H1 (cell line): ENCODE results near the gene KCNE3. TPM values are rescaled to one million over a fixed set of nuclear protein-coding genes. Genes with fewer than 3 reads are reported as not detected.

Experiments
- CTCF ChIA-PET: fragments of 300-600 bp; sonication (Branson Sonifier 250); formaldehyde crosslinking; loops from one replicate; lab custom pipeline; 2021; ENCODE audit not compliant: partially characterized antibody; lab: Charles Lee
- POLR2A ChIA-PET: fragments of 300-600 bp; sonication (Branson Sonifier 250); formaldehyde crosslinking; loops from one replicate; lab custom pipeline; 2021; ENCODE audit warnings: inconsistent platforms; ENCODE audit not compliant: partially characterized antibody; lab: Charles Lee
- DNase-seq, 2 experiments: peaks; one replicate each; pipeline versions ENCODE4 v3.0.0 to v3.0.0-alpha.2; 2010 to 2022; ENCODE audit warnings: low spot score in 2 of 2, low read depth in 1 of 2, mixed read lengths in 1 of 2
- FAIRE-seq: peaks from 2 replicates; lab custom pipeline; 2011; peaks lifted over from hg19 to GRCh38; lab: Jason Lieb, UNC
- H2AFZ ChIP-seq: 2 replicates; pipeline ENCODE4 v1.8.1; 2012; ENCODE audit warnings: low read length, inconsistent platforms
- H2AK5ac ChIP-seq: 2 replicates; pipeline ENCODE4 v1.6.1; 2013; ENCODE audit warnings: low read depth, low read length
- H2BK120ac ChIP-seq: replicated peaks from 2 replicates; pipeline ENCODE3; 2013; ENCODE audit warnings: low read depth, low read length, inconsistent platforms
- H2BK12ac ChIP-seq: 2 replicates; pipeline ENCODE4 v1.6.1; 2013; ENCODE audit warnings: low read depth, low read length
- H2BK15ac ChIP-seq: 2 replicates; pipeline ENCODE4 v1.6.1; 2013; ENCODE audit warnings: low read length
- H2BK20ac ChIP-seq: 2 replicates; pipeline ENCODE4 v1.6.1; 2013; ENCODE audit warnings: low read length
- H2BK5ac ChIP-seq: 2 replicates; pipeline ENCODE4 v1.6.1; 2013; ENCODE audit warnings: low read depth, low read length
- H3K14ac ChIP-seq: 2 replicates; pipeline ENCODE4 v1.6.1; 2013; ENCODE audit warnings: inconsistent platforms; ENCODE audit not compliant: insufficient read length
- H3K18ac ChIP-seq: 2 replicates; pipeline ENCODE4 v1.6.1; 2013; ENCODE audit warnings: low read length; ENCODE audit errors: extremely low read depth
- H3K23ac ChIP-seq: 2 replicates; pipeline ENCODE4 v1.6.1; 2013; ENCODE audit warnings: inconsistent platforms; ENCODE audit not compliant: insufficient read length
- H3K23me2 ChIP-seq: 2 replicates; pipeline ENCODE4 v1.6.1; 2013; ENCODE audit warnings: low read depth, low read length
- H3K27ac ChIP-seq: 2 replicates; pipeline ENCODE4 v1.6.1; 2011; ENCODE audit warnings: low read depth, low read length, inconsistent platforms
- H3K27me3 ChIP-seq, 4 experiments: replicated peaks in 1 of 4; 1 replicate in 1 of 4; 2 replicates in 3 of 4; pipeline versions ENCODE4 v1.6.1 to v1.8.1; 2011 to 2013; ENCODE audit warnings: low read length in 3 of 4, mild to moderate bottlenecking in 3 of 4, inconsistent platforms in 2 of 4, mixed read lengths in 2 of 4, moderate library complexity in 1 of 4; ENCODE audit not compliant: control insufficient read depth in 3 of 4, insufficient read depth in 3 of 4; ENCODE audit errors: extremely low read depth in 1 of 4
- H3K36me3 ChIP-seq, 4 experiments: 2 replicates each; pipeline versions ENCODE4 v1.6.1 to v1.8.1; 2011 to 2013; ENCODE audit warnings: mild to moderate bottlenecking in 4 of 4, low read length in 3 of 4, moderate library complexity in 2 of 4, control low read depth in 1 of 4, inconsistent platforms in 1 of 4; ENCODE audit not compliant: insufficient read depth in 4 of 4, control insufficient read depth in 2 of 4
- H3K4ac ChIP-seq: replicated peaks from 2 replicates; pipeline ENCODE3; 2013; ENCODE audit warnings: low read length, low read depth, mixed read lengths, inconsistent platforms; ENCODE audit not compliant: insufficient read length
- H3K4me1 ChIP-seq, 4 experiments: replicated peaks in 1 of 4; 1 replicate in 1 of 4; 2 replicates in 3 of 4; pipeline versions ENCODE4 v1.6.1 to v1.8.1; 2011 to 2013; ENCODE audit warnings: low read length in 3 of 4, inconsistent platforms in 2 of 4, mixed read lengths in 1 of 4; ENCODE audit not compliant: insufficient read depth in 4 of 4, control insufficient read depth in 3 of 4
- H3K4me2 ChIP-seq, 2 experiments: 2 replicates each; pipeline versions ENCODE4 v1.6.1 to v1.8.1; 2011 to 2013; ENCODE audit warnings: low read depth in 2 of 2, low read length in 2 of 2, control low read depth in 1 of 2, inconsistent platforms in 1 of 2, mild to moderate bottlenecking in 1 of 2; ENCODE audit not compliant: insufficient read depth in 1 of 2
- H3K4me3 ChIP-seq, 4 experiments: fragments of 200-600, 300-600 bp in 1 of 4; sonication (generic), shearing (Covaris generic), sonication (Bioruptor Twin) in 1 of 4; 2 replicates each; pipeline versions ENCODE4 v1.5.1 to v1.8.1; 2011 to 2016; ENCODE audit warnings: low read length in 4 of 4, low read depth in 3 of 4, control low read depth in 2 of 4, inconsistent platforms in 2 of 4, mild to moderate bottlenecking in 2 of 4, mixed read lengths in 1 of 4, moderate library complexity in 1 of 4; ENCODE audit not compliant: insufficient read depth in 2 of 4; ENCODE audit errors: extremely low read depth in 1 of 4
- H3K56ac ChIP-seq: replicated peaks from 2 replicates; pipeline ENCODE3; 2013; ENCODE audit warnings: low read depth, mild to moderate bottlenecking, mixed read lengths, low read length, inconsistent platforms; ENCODE audit not compliant: insufficient read length
- H3K79me1 ChIP-seq: 2 replicates; pipeline ENCODE4 v1.6.1; 2013; ENCODE audit warnings: low read depth, low read length, control low read depth
- H3K79me2 ChIP-seq, 2 experiments: 2 replicates each; pipeline versions ENCODE4 v1.6.1 to v1.8.1; 2012 to 2013; ENCODE audit warnings: low read length in 2 of 2, mild to moderate bottlenecking in 2 of 2, inconsistent platforms in 1 of 2; ENCODE audit not compliant: insufficient read depth in 2 of 2, control insufficient read depth in 1 of 2
- H3K9ac ChIP-seq, 4 experiments: replicated peaks in 1 of 4; 1 replicate in 1 of 4; 2 replicates in 3 of 4; pipeline versions ENCODE4 v1.6.1 to v1.8.1; 2011 to 2013; ENCODE audit warnings: low read depth in 3 of 4, low read length in 3 of 4, control low read depth in 2 of 4, mild to moderate bottlenecking in 2 of 4, moderate library complexity in 2 of 4, inconsistent platforms in 1 of 4; ENCODE audit errors: extremely low read depth in 1 of 4
- H3K9me3 ChIP-seq, 2 experiments: 2 replicates each; pipeline versions ENCODE4 v1.6.1 to v1.8.1; 2012 to 2013; ENCODE audit warnings: mild to moderate bottlenecking in 2 of 2, moderate library complexity in 2 of 2, control low read depth in 1 of 2, inconsistent platforms in 1 of 2, low read depth in 1 of 2, low read length in 1 of 2, mixed read lengths in 1 of 2; ENCODE audit not compliant: insufficient read depth in 2 of 2
- H4K20me1 ChIP-seq, 2 experiments: replicated peaks in 1 of 2; 2 replicates each; pipeline versions ENCODE3 to v1.8.1; 2011 to 2013; ENCODE audit warnings: inconsistent platforms in 2 of 2, low read length in 2 of 2, mild to moderate bottlenecking in 1 of 2; ENCODE audit not compliant: insufficient read depth in 2 of 2, control insufficient read depth in 1 of 2
- H4K5ac ChIP-seq: 2 replicates; pipeline ENCODE4 v1.6.1; 2013; ENCODE audit warnings: low read length, low read depth, mixed read lengths, inconsistent platforms; ENCODE audit not compliant: insufficient read length
- H4K8ac ChIP-seq: 2 replicates; pipeline ENCODE4 v1.8.0; 2013; ENCODE audit warnings: mild to moderate bottlenecking, moderate library complexity, low read length, inconsistent platforms; ENCODE audit not compliant: insufficient read depth; ENCODE audit errors: extremely low read depth
- H4K91ac ChIP-seq: replicated peaks from 2 replicates; pipeline ENCODE3; 2013; ENCODE audit warnings: low read length, mixed read lengths, inconsistent platforms; ENCODE audit not compliant: insufficient read length
- ATF2 ChIP-seq: IDR thresholded peaks from 2 replicates; pipeline ENCODE4 v1.6.1; 2012; ENCODE audit warnings: low read length, inconsistent platforms
- CEBPB ChIP-seq: IDR thresholded peaks from 2 replicates; pipeline ENCODE4 v1.6.1; 2012; ENCODE audit warnings: low read depth, low read length
- EP300 ChIP-seq, 2 experiments: IDR thresholded peaks; 1 replicate in 1 of 2; 2 replicates in 1 of 2; pipeline ENCODE4 v1.6.1; 2011 to 2012; ENCODE audit warnings: low read depth in 2 of 2, low read length in 2 of 2, mild to moderate bottlenecking in 2 of 2, borderline replicate concordance in 1 of 2, inconsistent platforms in 1 of 2, moderate library complexity in 1 of 2
- HDAC6 ChIP-seq: IDR thresholded peaks from one replicate; pipeline ENCODE4 v1.7.1; 2012; ENCODE audit warnings: low read depth, mild to moderate bottlenecking, inconsistent platforms, low read length, moderate library complexity
- MAFK ChIP-seq: IDR thresholded peaks from 2 replicates; pipeline ENCODE4 v1.6.1; 2012; ENCODE audit warnings: low read depth, mild to moderate bottlenecking, improper control_type of control experiment, low read length
- MAX ChIP-seq: IDR thresholded peaks from 2 replicates; pipeline ENCODE4 v1.6.1; 2012; ENCODE audit warnings: inconsistent platforms
- POLR2AphosphoS5 ChIP-seq: IDR thresholded peaks from 2 replicates; pipeline ENCODE4 v1.6.1; 2011; ENCODE audit warnings: low read depth, low read length
- RFX5 ChIP-seq: IDR thresholded peaks from 2 replicates; pipeline ENCODE4 v1.6.1; 2011; ENCODE audit warnings: low read depth, low read length, improper control_type of control experiment, borderline replicate concordance
- SIN3A ChIP-seq, 2 experiments: IDR thresholded peaks in 1 of 2; conservative IDR thresholded peaks in 1 of 2; 2 replicates each; pipeline ENCODE4 v1.6.1; 2011 to 2012; ENCODE audit warnings: low read length in 2 of 2, improper control_type of control experiment in 1 of 2, low read depth in 1 of 2, mild to moderate bottlenecking in 1 of 2
- SP4 ChIP-seq: IDR thresholded peaks from 2 replicates; pipeline ENCODE4 v1.6.1; 2012; ENCODE audit warnings: low read length, inconsistent platforms
- YY1 ChIP-seq: IDR thresholded peaks from 2 replicates; pipeline ENCODE4 v1.6.1; 2011; ENCODE audit warnings: low read depth, mild to moderate bottlenecking, low read length
- WGBS, 2 experiments: shearing (Covaris generic) in 1 of 2; methylation state at CpG; one replicate each; pipeline versions ENCODE4 v1.1.6 to v1.1.7; 2013 to 2015; ENCODE audit warnings: low lambda C conversion rate in 2 of 2, mixed read lengths in 2 of 2, inconsistent platforms in 1 of 2, low coverage in 1 of 2, missing lambda C conversion rate in 1 of 2; ENCODE audit not compliant: insufficient replicate concordance in 2 of 2, insufficient coverage in 1 of 2, insufficient read length in 1 of 2; ENCODE audit errors: extremely low coverage in 1 of 2, missing lambda C conversion rate in 1 of 2; 5-methylcytosine and 5-hydroxymethylcytosine counted together
- polyA plus RNA-seq, 7 experiments: library from polyadenylated mRNA; depleted of rRNA in 3 of 7; stranded (reverse) in 5 of 7; unstranded in 2 of 7; fragments of >200 nt in 5 of 7; fragments of 200-250 nt in 2 of 7; gene quantifications; 1 replicate in 5 of 7; 2 replicates in 1 of 7; 4 replicates in 1 of 7; pipeline versions ENCODE4 v1.2.1 to v1.2.3, GENCODE V29; 2011 to 2013; ENCODE audit warnings: missing spikeins in 2 of 7, mixed read lengths in 2 of 7
- total RNA-seq: library from RNA; stranded (reverse); fragmentation: NEBNext Ultra II Directional; extraction: Animal tissue kit (Norgen Biotek cat#: 25700); gene quantifications from 2 replicates; pipeline ENCODE4 v1.2.1, GENCODE V29; 2021

The KCNE3 gene
- total and polyA plus RNA-seq, 2 of the 8 experiments (the other 6 are each of a cell fraction or from before 2014, with no cell fraction given) = 1.9 to 3.5 TPM

- Histone ChIP-seq H2BK120ac (no peak overlapping the region), H2BK20ac (no peak overlapping the region), H3K27me3 (no peaks in the 10 kb centered on the region), H4K20me1 (no peaks in the 10 kb centered on the region), H4K8ac (no peak overlapping the region), H2BK12ac (no peak overlapping the region), H2BK15ac (no peak overlapping the region), H2AK5ac (no peak overlapping the region), H3K23me2 (no peaks in the 10 kb centered on the region), H3K4me3 (no peak overlapping the region), H3K4ac (no peak overlapping the region), H3K56ac (no peak overlapping the region), H4K5ac (no peak overlapping the region), H3K79me2 (no peaks in the 10 kb centered on the region), H4K91ac (no peak overlapping the region), H3K9ac (no peak overlapping the region), H2BK5ac (no peak overlapping the region), H3K4me2 (no peak overlapping the region), H3K27ac (no peak overlapping the region), H3K79me1 (no peaks in the 10 kb centered on the region), H3K36me3 (no peaks in the 10 kb centered on the region), H3K9me3 (no peaks in the 10 kb centered on the region), H3K18ac (no peak overlapping the region), H3K4me1 (peaks cover 2 to 7% (median 4%) of the 10 kb centered on the region in 4 experiments; a peak in 5 of 7 replicates), H3K14ac (no peak overlapping the region), H2AFZ (no peak overlapping the region), H3K23ac (no peak overlapping the region)
- no peak for DNase-seq
- CTCF ChIA-PET = interaction anchor here (0.7 to 4.2 kb wide), 12 partner anchors 9 to 189 kb away, joined by 3 to 19 read pairs (median 5); no protein-coding TSS in a partner anchor
- POLR2A ChIA-PET = no interaction called here
- 94% methylated on average over 9 of the region's 9 CpGs; no CpG with 5 or more reads in 1 of the 2 experiments for WGBS, 2 experiments
- FAIRE-seq = no peak
- TF ChIP-seq SP4 = no peak
- TF ChIP-seq SIN3A (conservative IDR thresholded peaks at IDR 0.05 in 1 of 2, IDR thresholded peaks at IDR 0.05 in 1 of 2; ENCODE audit: low read depth in 1 of 2, low read length in 2 of 2) = no peak
- no peak for TF ChIP-seq YY1
- no peak for TF ChIP-seq RFX5
- no peak for TF ChIP-seq EP300 (IDR thresholded peaks at IDR 0.05; ENCODE audit: borderline replicate concordance in 1 of 2, low read depth in 2 of 2, low read length in 2 of 2)
- no peak for TF ChIP-seq CEBPB
- no peak for TF ChIP-seq HDAC6
- TF ChIP-seq MAX = no peak
- no peak for TF ChIP-seq POLR2AphosphoS5
- no peak for TF ChIP-seq MAFK
- TF ChIP-seq ATF2 = no peak
Observed at GRCh38 chr11:74444173-74444826, 23.0 kb downstream of the KCNE3 start.
